SH-SY5Y (cell line): ENCODE measurements around the gene ZNF501.

Source experiments
- GATA2 ChIP-seq: IDR thresholded peaks from 2 replicates; pipeline ENCODE4 v1.6.1; 2011; ENCODE audit warnings: mild to moderate bottlenecking, low read depth, low read length
- GATA3 ChIP-seq: IDR thresholded peaks from 2 replicates; pipeline ENCODE4 v1.6.1; 2011; ENCODE audit warnings: low read depth, mild to moderate bottlenecking, low read length, moderate library complexity

- TF ChIP-seq GATA2 (no peak; the same call in 1 of the 2 replicates), GATA3 (no peak)
These were observed 32.2 kb downstream of the ZNF501 start, which contains the start of the genes KIAA1143 and KIF15 for GRCh38 chr3:44761424-44762169.
